Stimulated activated effector memory CD8-positive, alpha-beta T cell treated with anti-CD3 and anti-CD28 coated beads, Interleukin-12 subunit alpha, Interleukin-12 subunit beta, amount 100 ng/mL, for 72 hours (primary cell): ENCODE measurements around the gene SLC36A1.

ENCODE experiments used
- ATAC-seq: fragments of 150-1000 bp; cut with Tn5 transposase; 2 replicates; pipeline ENCODE4 v1.10.0; 2021
- DNase-seq, 2 donors: peaks; one replicate each; pipeline ENCODE4 v3.0.0; 2021 to 2022; ENCODE audit warnings: low spot score in 2 of 2
- H3K27ac Mint-ChIP-seq: one replicate; pipeline ENCODE4 v1.8.0; 2022; ENCODE audit warnings: mild to moderate bottlenecking, mixed read lengths
- H3K36me3 Mint-ChIP-seq: one replicate; pipeline ENCODE4 v1.8.0; 2022; ENCODE audit warnings: mild to moderate bottlenecking, mixed read lengths
- H3K4me1 Mint-ChIP-seq: one replicate; pipeline ENCODE4 v1.8.0; 2022; ENCODE audit warnings: mixed read lengths
- H3K4me3 Mint-ChIP-seq: one replicate; pipeline ENCODE4 v1.8.0; 2022; ENCODE audit warnings: mild to moderate bottlenecking, mixed read lengths
- H3K9me3 Mint-ChIP-seq: one replicate; pipeline ENCODE4 v1.8.0; 2022; ENCODE audit warnings: mixed read lengths

The SLC36A1 gene

DNA sequence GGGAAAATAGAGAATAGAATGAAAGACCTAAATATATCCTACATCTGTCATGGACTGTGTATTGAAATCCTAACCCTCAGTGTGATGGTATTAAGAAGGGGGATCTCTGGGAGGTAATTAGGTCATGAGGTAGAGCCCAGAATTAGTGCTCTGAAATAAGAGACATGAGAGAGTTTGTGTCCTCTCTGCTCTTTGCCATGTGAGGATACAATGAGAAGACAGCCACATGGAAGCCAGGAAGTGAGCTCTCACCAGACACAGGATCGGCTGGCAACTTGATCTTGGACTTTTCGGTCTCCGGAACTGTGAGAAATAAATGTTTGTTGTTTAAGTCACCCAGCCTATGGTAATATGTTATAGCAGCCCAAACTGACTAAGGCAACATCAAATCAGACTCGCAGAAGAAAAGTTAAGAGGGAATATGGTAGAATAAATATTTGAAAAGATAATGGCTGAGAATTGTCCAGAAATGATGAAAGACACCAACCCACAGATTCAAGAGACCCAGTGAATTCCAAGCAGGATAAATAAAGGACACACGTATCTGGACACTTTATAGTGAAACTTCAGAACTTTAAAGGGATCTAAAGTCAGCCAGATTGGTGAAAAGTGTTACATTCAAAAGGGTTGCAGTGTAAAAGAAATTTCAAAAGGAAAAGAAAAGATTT, 12.7 kb upstream of the SLC36A1 start:
- ATAC-seq: no peak
- Mint-ChIP-seq H3K4me1 (no peaks in the 10 kb centered on the region), H3K9me3 (peaks cover 3% of the 10 kb centered on the region), H3K36me3 (no peaks in the 10 kb centered on the region), H3K4me3 (no peak overlapping the region), H3K27ac (no peak overlapping the region)
- DNase-seq: peak in 1 of 2 donors; percentile 32

GRCh38 chr5:151448038-151448985, 909 bp downstream of the SLC36A1 start:
- H3K4me3 Mint-ChIP-seq: peak overlapping the region; percentile 92
- peak in 1 of 2 donors; percentile 40 for DNase-seq
- H3K36me3 Mint-ChIP-seq: peaks cover 11% of the 10 kb centered on the region
- H3K4me1 Mint-ChIP-seq: peaks cover 34% of the 10 kb centered on the region
- peak overlapping the region; percentile 92 for H3K27ac Mint-ChIP-seq
- H3K9me3 Mint-ChIP-seq: no peaks in the 10 kb centered on the region
- no peak for ATAC-seq

DNA sequence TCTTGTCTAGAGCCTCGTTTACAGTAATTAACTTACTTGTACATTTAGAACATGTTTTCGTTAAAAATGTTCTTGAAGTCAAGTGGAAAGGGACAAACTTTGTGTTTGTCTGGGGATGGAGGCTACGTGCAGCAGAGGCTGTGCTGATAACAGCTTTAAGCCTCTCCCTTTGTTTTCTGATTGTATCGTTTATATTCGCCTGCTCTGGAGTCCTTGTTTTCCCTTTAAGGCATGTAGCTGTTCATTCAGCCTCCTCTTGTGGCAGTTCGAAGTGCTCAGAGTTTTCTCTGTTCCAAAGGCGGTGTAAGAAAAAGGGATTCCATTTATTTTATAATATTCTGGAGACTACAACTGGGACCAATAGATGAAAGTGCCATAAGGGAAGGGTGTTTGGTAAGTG, 1.9 kb downstream of the SLC36A1 start:
- no peaks in the 10 kb centered on the region for H3K9me3 Mint-ChIP-seq
- peaks cover 11% of the 10 kb centered on the region for H3K36me3 Mint-ChIP-seq
- ATAC-seq (no peak), DNase-seq (peak in 1 of 2 donors; percentile 40)
- H3K4me1 Mint-ChIP-seq: peaks cover 34% of the 10 kb centered on the region
- H3K27ac Mint-ChIP-seq: no peak overlapping the region
- H3K4me3 Mint-ChIP-seq: peak overlapping the region; percentile 92

- Mint-ChIP-seq H3K4me3 (no peak overlapping the region), H3K36me3 (peaks cover 11% of the 10 kb centered on the region), H3K9me3 (no peaks in the 10 kb centered on the region), H3K4me1 (peaks cover 34% of the 10 kb centered on the region), H3K27ac (no peak overlapping the region)
- no peak for ATAC-seq
- peak in 1 of 2 donors; percentile 30 for DNase-seq
Measured at GRCh38 chr5:151449839-151450238, 2.4 kb downstream of the SLC36A1 start.

GRCh38 chr5:151450605-151451004, 3.2 kb downstream of the SLC36A1 start:
- H3K9me3 Mint-ChIP-seq: no peaks in the 10 kb centered on the region
- H3K4me3 Mint-ChIP-seq: no peak overlapping the region
- H3K4me1 Mint-ChIP-seq: peaks cover 34% of the 10 kb centered on the region
- H3K27ac Mint-ChIP-seq: no peak overlapping the region
- peaks cover 11% of the 10 kb centered on the region for H3K36me3 Mint-ChIP-seq
- no peak for ATAC-seq
- DNase-seq: peak in 1 of 2 donors; percentile 25

DNA sequence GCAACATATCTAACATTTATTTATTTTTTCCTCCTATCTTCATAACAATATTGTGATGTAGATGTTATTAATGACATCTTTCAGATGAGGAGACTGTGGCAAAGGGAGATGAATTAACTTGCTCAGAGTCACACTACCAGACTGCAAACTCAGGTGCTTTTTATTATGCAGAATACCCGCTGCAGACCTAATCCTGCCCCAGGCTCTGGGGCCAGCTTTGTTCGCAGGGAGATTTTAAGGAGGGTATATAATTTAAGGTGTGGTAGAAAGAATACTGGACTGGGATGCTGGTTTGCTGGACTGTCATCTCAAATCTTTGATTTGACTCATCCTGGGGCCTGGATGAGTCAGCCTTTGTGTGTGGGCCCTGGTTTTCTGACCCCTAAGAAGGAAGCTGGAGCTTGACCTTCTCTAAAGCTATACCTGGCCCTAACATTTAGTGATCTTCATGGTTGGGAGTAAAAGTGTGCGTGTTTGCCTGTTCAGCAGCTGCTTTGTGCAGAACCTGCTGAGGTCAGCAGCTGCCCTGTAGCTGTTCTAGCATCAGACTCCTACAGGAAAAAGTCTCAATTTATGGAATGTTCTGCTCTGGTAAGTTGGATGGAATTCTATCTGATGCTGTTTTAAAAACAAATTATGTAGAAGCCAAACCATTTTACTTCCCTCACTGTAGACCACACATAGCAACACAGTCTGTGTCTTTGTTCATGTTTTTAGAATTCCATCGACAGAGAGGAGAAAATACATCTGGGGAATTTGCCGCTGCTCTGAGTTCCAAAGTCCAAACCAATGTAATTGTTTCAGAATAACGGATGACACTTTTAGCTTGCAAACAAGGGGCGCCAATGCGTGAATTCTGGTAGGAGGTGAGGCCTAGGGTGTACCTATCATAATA, 4.5 kb downstream of the SLC36A1 start:
- peak overlapping the region; percentile 2 for H3K27ac Mint-ChIP-seq
- ATAC-seq: no peak
- no peak overlapping the region for H3K4me3 Mint-ChIP-seq
- peaks cover 34% of the 10 kb centered on the region for H3K4me1 Mint-ChIP-seq
- H3K9me3 Mint-ChIP-seq: no peaks in the 10 kb centered on the region
- peak in 1 of 2 donors; percentile 51 for DNase-seq
- peaks cover 11% of the 10 kb centered on the region for H3K36me3 Mint-ChIP-seq

GRCh38 chr5:151454166-151454565, 6.8 kb downstream of the SLC36A1 start:
- Mint-ChIP-seq H3K9me3 (no peaks in the 10 kb centered on the region), H3K4me1 (peaks cover 18% of the 10 kb centered on the region), H3K27ac (no peak overlapping the region), H3K4me3 (no peak overlapping the region), H3K36me3 (no peaks in the 10 kb centered on the region)
- DNase-seq (peak in 1 of 2 donors; percentile 43), ATAC-seq (no peak)

DNA sequence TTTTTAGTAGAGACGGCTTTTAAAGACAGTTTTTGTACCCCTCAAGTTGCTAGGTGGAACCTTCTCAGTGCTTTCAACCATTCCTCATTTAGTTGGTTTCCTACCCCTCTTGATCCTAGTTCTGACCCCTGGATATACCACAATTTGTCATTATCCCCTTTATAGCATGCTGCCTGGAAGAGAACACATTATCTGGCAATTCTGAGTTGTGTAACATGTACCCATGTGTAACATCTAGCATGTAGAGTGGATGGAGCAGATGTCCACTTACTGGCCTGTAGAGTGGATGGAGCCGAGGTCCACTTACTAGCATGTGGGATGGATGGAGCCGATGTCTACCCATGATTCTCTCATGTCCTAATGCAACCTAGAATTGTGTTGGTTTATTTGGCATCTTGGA, 7.5 kb downstream of the SLC36A1 start:
- H3K4me3 Mint-ChIP-seq: no peak overlapping the region

GRCh38 chr5:151456321-151456940, 9.0 kb downstream of the SLC36A1 start:
- Mint-ChIP-seq H3K9me3 (no peaks in the 10 kb centered on the region), H3K36me3 (no peaks in the 10 kb centered on the region), H3K4me3 (no peak overlapping the region), H3K4me1 (peaks cover 10% of the 10 kb centered on the region), H3K27ac (no peak overlapping the region)
- DNase-seq: no peak
- no peak for ATAC-seq

More for the DNA sequence above, 7.5 kb downstream of the SLC36A1 start:
- Mint-ChIP-seq H3K4me1 (peaks cover 11% of the 10 kb centered on the region), H3K36me3 (no peaks in the 10 kb centered on the region), H3K27ac (no peak overlapping the region), H3K9me3 (no peaks in the 10 kb centered on the region)
- ATAC-seq: no peak
- DNase-seq: peak in 1 of 2 donors; percentile 22

DNA sequence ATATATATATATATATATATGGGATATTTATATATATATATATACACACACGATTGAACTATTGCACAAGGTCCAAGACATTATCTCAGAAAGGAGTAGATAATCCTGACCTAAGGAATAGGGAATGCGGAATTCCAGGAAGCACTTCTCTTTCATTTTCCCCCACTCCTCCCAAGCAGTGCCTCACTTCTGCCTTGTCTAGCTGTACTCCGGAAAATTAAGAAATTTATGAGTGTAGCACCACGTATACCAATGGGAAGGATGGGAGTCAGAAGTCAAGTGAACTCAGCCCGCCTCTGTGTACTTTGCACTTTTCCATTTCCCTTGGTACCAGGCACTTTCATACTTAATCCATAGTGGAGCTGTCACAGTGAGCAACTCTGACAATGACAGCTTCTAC, 10.9 kb downstream of the SLC36A1 start:
- ATAC-seq (no peak), DNase-seq (no peak)
- Mint-ChIP-seq H3K4me3 (no peak overlapping the region), H3K36me3 (no peaks in the 10 kb centered on the region), H3K27ac (no peak overlapping the region), H3K4me1 (no peaks in the 10 kb centered on the region), H3K9me3 (no peaks in the 10 kb centered on the region)

DNA sequence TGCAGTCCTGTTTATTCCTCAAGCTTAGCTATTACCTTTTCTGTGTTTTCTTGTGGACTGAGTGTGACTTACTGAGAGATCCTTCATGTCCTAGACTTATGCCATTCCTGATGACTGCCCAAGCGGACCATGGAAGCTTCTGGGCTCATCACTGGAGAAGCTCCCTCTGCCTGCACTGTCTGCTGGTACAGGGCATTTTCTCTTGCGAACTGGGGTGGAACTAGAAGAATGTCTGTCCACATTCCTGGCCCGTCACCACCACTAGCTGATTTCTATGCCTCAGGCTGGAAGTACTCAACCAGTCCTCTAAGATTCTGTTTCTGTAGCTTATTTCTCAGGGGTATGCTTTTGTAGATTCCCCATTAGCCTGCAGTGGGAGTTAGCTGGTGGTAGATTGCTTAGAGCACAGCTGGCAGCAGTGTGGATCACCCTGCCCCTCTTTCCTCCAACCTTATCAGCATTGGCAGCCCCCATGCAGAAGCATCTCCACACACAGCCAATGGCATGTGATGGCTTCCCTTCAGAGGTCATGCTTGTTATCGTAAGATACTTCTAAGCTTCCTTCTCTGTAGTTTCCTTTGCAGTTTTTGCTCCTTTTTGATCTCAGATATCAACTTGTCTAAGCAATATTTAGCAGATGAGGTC, 12.4 kb downstream of the SLC36A1 start:
- peak in 1 of 2 donors; percentile 26 for DNase-seq
- H3K4me3 Mint-ChIP-seq: no peak overlapping the region
- no peak for ATAC-seq
- H3K4me1 Mint-ChIP-seq: no peaks in the 10 kb centered on the region
- H3K9me3 Mint-ChIP-seq: no peaks in the 10 kb centered on the region
- no peak overlapping the region for H3K27ac Mint-ChIP-seq
- no peaks in the 10 kb centered on the region for H3K36me3 Mint-ChIP-seq

DNA sequence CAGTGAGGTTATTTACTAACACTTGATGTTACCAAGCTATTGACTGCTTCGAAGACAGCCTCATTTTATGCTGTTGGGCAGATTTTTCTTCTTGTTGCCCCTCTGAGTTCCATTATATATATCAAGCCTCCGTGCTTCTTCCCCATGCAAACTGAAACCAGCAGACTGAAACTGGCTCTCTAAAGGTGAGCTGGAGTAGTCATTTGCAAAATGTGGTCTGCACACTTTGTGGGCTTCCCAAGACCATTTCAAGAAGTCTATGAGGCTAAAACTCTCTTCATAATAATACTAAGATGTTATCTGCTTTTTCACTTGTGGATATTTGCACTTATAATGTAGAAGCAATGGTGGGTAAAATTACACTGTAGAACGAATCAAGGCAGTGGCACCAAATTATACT, 13.9 kb downstream of the SLC36A1 start:
- ATAC-seq: peak; percentile 61
- H3K4me3 Mint-ChIP-seq: no peak overlapping the region
- H3K36me3 Mint-ChIP-seq: peaks cover 4% of the 10 kb centered on the region

GRCh38 chr5:151463137-151464029, 16.0 kb downstream of the SLC36A1 start:
- Mint-ChIP-seq H3K27ac (no peak overlapping the region), H3K9me3 (no peaks in the 10 kb centered on the region), H3K36me3 (peaks cover 16% of the 10 kb centered on the region), H3K4me3 (no peak overlapping the region), H3K4me1 (no peaks in the 10 kb centered on the region)
- ATAC-seq: no peak
- DNase-seq: peak in 1 of 2 donors; percentile 33

More for the DNA sequence above, 13.9 kb downstream of the SLC36A1 start:
- H3K4me1 Mint-ChIP-seq: no peaks in the 10 kb centered on the region
- no peaks in the 10 kb centered on the region for H3K9me3 Mint-ChIP-seq
- H3K27ac Mint-ChIP-seq: no peak overlapping the region
- DNase-seq: peak in 1 of 2 donors; percentile 45
